ENCODE data around the gene HIVEP3.

Gene HIVEP3

DNA sequence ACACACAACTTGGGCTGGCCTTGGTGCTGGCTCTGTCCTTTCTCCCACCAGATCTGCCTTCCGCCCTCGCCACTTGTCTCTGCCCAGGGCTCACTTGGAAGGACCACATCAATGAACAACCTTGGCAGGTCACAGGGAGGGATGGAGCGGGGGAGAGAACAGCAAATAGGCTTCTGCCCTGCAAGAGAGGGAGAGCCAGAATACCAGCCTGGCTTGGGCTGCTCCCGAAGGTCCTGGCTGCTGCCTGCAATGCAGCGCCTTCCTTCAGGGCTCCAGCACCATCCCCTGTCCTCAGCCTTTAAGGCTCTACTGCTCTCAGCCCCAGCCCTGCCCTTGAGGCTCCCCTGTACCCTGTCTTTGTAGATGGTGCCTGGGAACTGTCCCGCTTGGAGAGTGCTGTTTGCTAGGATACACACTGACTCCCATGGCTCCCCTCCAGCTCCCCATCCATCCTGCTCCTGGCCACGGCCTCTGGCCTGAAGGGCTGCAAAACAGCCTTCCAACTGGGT is 43.8 kb downstream of the HIVEP3 start:
- H3K9ac ChIP-seq (ENCODE audit: low read length) = no peak overlapping the region
- H2AFZ ChIP-seq (ENCODE audit: low read length) = no peak overlapping the region
- no peaks in the 10 kb centered on the region for H3K27me3 ChIP-seq (ENCODE audit: insufficient read depth, low read length)
- no peaks in the 10 kb centered on the region for H3K4me1 ChIP-seq (ENCODE audit: insufficient read depth, low read length, severe bottlenecking)
- H4K20me1 ChIP-seq (ENCODE audit: insufficient read depth, low read length) = no peaks in the 10 kb centered on the region
- no peaks in the 10 kb centered on the region for H3K9me3 ChIP-seq (ENCODE audit: low read length)
- H3K36me3 ChIP-seq (ENCODE audit: insufficient read depth, low read length) = no peaks in the 10 kb centered on the region
- no peaks in the 10 kb centered on the region for H3F3A ChIP-seq (ENCODE audit: insufficient read depth, low read length)
- H3K27ac ChIP-seq (ENCODE audit: low read depth, low read length, poor library complexity, severe bottlenecking) = no peak overlapping the region
- H3K4me2 ChIP-seq (ENCODE audit: low read length) = no peak overlapping the region
- H3K79me2 ChIP-seq (ENCODE audit: insufficient read depth, low read length) = no peaks in the 10 kb centered on the region
- H3K9me2 ChIP-seq (ENCODE audit: low read depth, low read length) = no peaks in the 10 kb centered on the region
- TF ChIP-seq EZH2 (IDR thresholded peaks at IDR 0.05; ENCODE audit: borderline replicate concordance, low read length) = no peak
- TF ChIP-seq, protein P1, sequence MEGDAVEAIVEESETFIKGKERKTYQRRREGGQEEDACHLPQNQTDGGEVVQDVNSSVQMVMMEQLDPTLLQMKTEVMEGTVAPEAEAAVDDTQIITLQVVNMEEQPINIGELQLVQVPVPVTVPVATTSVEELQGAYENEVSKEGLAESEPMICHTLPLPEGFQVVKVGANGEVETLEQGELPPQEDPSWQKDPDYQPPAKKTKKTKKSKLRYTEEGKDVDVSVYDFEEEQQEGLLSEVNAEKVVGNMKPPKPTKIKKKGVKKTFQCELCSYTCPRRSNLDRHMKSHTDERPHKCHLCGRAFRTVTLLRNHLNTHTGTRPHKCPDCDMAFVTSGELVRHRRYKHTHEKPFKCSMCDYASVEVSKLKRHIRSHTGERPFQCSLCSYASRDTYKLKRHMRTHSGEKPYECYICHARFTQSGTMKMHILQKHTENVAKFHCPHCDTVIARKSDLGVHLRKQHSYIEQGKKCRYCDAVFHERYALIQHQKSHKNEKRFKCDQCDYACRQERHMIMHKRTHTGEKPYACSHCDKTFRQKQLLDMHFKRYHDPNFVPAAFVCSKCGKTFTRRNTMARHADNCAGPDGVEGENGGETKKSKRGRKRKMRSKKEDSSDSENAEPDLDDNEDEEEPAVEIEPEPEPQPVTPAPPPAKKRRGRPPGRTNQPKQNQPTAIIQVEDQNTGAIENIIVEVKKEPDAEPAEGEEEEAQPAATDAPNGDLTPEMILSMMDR (IDR thresholded peaks at IDR 0.05; ENCODE audit: low read length) = no peak
- no peak overlapping the region for H3K4me3 ChIP-seq (ENCODE audit: low read depth, low read length, poor library complexity, severe bottlenecking)

DNA sequence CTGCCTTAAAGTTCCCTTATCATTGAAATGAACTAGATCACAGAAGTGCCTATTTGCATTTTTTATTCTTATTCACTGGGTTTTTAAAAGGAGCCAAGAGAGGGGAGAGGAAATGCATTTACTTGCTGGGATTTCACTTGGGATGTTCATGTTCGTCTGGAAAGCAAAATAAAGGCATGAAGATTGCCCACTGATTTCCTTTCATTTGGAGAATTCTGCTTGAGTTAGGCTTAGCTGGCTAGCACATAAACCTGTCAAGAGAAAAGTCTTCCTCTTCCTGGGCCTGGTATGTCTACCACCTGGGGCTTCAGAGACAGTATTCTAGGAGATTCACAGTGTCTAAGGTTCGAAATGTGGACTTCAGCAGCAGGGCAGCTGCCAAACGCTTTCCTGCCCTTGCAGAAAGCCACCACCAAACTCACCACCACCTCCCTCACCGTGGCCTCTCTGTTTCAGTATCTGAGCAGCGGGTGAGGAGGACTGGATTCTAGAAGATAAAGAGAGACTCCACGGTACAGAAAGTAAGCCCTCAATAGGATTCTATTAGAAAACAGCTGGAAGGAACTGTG is 44.5 kb downstream of the HIVEP3 start:
- Histone ChIP-seq H2AFZ (ENCODE audit: low read length) (no peak overlapping the region), H3K27ac (ENCODE audit: low read depth, low read length, poor library complexity, severe bottlenecking) (no peak overlapping the region), H3K4me3 (ENCODE audit: low read depth, low read length, poor library complexity, severe bottlenecking) (no peak overlapping the region), H3F3A (ENCODE audit: insufficient read depth, low read length) (no peaks in the 10 kb centered on the region), H3K27me3 (ENCODE audit: insufficient read depth, low read length) (no peaks in the 10 kb centered on the region), H3K9ac (ENCODE audit: low read length) (no peak overlapping the region), H3K36me3 (ENCODE audit: insufficient read depth, low read length) (no peaks in the 10 kb centered on the region), H3K4me1 (ENCODE audit: insufficient read depth, low read length, severe bottlenecking) (no peaks in the 10 kb centered on the region), H3K79me2 (ENCODE audit: insufficient read depth, low read length) (no peaks in the 10 kb centered on the region), H3K4me2 (ENCODE audit: low read length) (no peak overlapping the region), H4K20me1 (ENCODE audit: insufficient read depth, low read length) (no peaks in the 10 kb centered on the region), H3K9me3 (ENCODE audit: low read length) (no peaks in the 10 kb centered on the region), H3K9me2 (ENCODE audit: low read depth, low read length) (no peaks in the 10 kb centered on the region)
- TF ChIP-seq, protein P1 (IDR thresholded peaks at IDR 0.05; ENCODE audit: low read length) = no peak
- no peak for TF ChIP-seq EZH2 (IDR thresholded peaks at IDR 0.05; ENCODE audit: borderline replicate concordance, low read length)

- no peak overlapping the region for H3K4me3 ChIP-seq (ENCODE audit: low read depth, low read length, poor library complexity, severe bottlenecking)
- no peak overlapping the region for H3K27ac ChIP-seq (ENCODE audit: low read depth, low read length, poor library complexity, severe bottlenecking)
- H3K27me3 ChIP-seq (ENCODE audit: insufficient read depth, low read length) = no peaks in the 10 kb centered on the region
- H3F3A ChIP-seq (ENCODE audit: insufficient read depth, low read length) = no peaks in the 10 kb centered on the region
- no peak overlapping the region for H3K9ac ChIP-seq (ENCODE audit: low read length)
- H3K79me2 ChIP-seq (ENCODE audit: insufficient read depth, low read length) = no peaks in the 10 kb centered on the region
- H3K36me3 ChIP-seq (ENCODE audit: insufficient read depth, low read length) = no peaks in the 10 kb centered on the region
- no peaks in the 10 kb centered on the region for H4K20me1 ChIP-seq (ENCODE audit: insufficient read depth, low read length)
- no peaks in the 10 kb centered on the region for H3K9me3 ChIP-seq (ENCODE audit: low read length)
- no peak overlapping the region for H2AFZ ChIP-seq (ENCODE audit: low read length)
- H3K4me1 ChIP-seq (ENCODE audit: insufficient read depth, low read length, severe bottlenecking) = peaks cover 7% of the 10 kb centered on the region
- H3K9me2 ChIP-seq (ENCODE audit: low read depth, low read length) = no peaks in the 10 kb centered on the region
- TF ChIP-seq EZH2 (IDR thresholded peaks at IDR 0.05; ENCODE audit: borderline replicate concordance, low read length) = no peak
- TF ChIP-seq, protein P1 (IDR thresholded peaks at IDR 0.05; ENCODE audit: low read length) = no peak
- H3K4me2 ChIP-seq (ENCODE audit: low read length) = no peak overlapping the region
Observed at GRCh38 chr1:41872074-41872473, 46.6 kb downstream of the HIVEP3 start.

Data from OCI-LY1 (cell line).